Panc1 (cell line): ENCODE measurements around the gene ZNF592. TPM values are rescaled to one million over a fixed set of nuclear protein-coding genes. Genes with fewer than 3 reads are reported as not detected.

Source experiments
- ATAC-seq: fragments of 200-7000 bp; cut with Tn5 transposase; 2 replicates; pipeline ENCODE4 v1.9.1; 2020; ENCODE audit warnings: mild to moderate bottlenecking, moderate library complexity
- BruUV-seq: library from RNA; stranded (reverse); fragments of 400-500 nt; replicated peaks from 2 replicates; lab custom pipeline; 2021; lab: Mats Ljungman, UMichigan
- CTCF ChIA-PET: fragments of 300-600 bp; sonication (Branson Sonifier 250); formaldehyde crosslinking; loops from one replicate; lab custom pipeline; 2022; ENCODE audit warnings: antibody characterized with exemption; lab: Charles Lee
- POLR2A ChIA-PET: fragments of 300-600 bp; sonication (Branson Sonifier 250); formaldehyde crosslinking; loops from one replicate; lab custom pipeline; 2022; ENCODE audit warnings: antibody characterized with exemption; lab: Charles Lee
- DNase-seq: peaks from one replicate; pipeline ENCODE4 v3.0.0-alpha.2; 2010; ENCODE audit warnings: low read depth, low spot score
- H3K27ac ChIP-seq: 2 replicates; pipeline ENCODE4 v1.5.1; 2011; ENCODE audit warnings: mild to moderate bottlenecking, low read length, inconsistent platforms
- H3K27me3 ChIP-seq: fragments of 200-500 bp; sonication (Bioruptor generic); 2 replicates; pipeline ENCODE4 v1.6.0; 2014; ENCODE audit warnings: low read length, inconsistent platforms; ENCODE audit not compliant: control insufficient read depth, insufficient read depth
- H3K36me3 ChIP-seq: fragments of 200-500 bp; sonication (Bioruptor generic); 2 replicates; pipeline ENCODE4 v1.5.1; 2014; ENCODE audit warnings: inconsistent platforms, mild to moderate bottlenecking, low read length, moderate library complexity; ENCODE audit not compliant: control insufficient read depth, insufficient read depth
- H3K4me1 ChIP-seq: 2 replicates; pipeline ENCODE4 v1.5.1; 2011; ENCODE audit warnings: inconsistent platforms, mild to moderate bottlenecking, low read length, moderate library complexity; ENCODE audit not compliant: control insufficient read depth, insufficient read depth
- H3K4me3 ChIP-seq, 2 experiments: 2 replicates each; pipeline ENCODE4 v1.5.1; 2011 to 2012; ENCODE audit warnings: low read depth in 2 of 2, low read length in 2 of 2, mild to moderate bottlenecking in 2 of 2, inconsistent platforms in 1 of 2, moderate library complexity in 1 of 2
- H3K9me3 ChIP-seq: fragments of 200-500 bp; sonication (Bioruptor generic); 2 replicates; pipeline ENCODE4 v1.5.1; 2014; ENCODE audit warnings: low read depth, mild to moderate bottlenecking, inconsistent platforms, low read length, moderate library complexity; ENCODE audit not compliant: control insufficient read depth, insufficient read depth
- CTCF ChIP-seq: fragments of 450-650 bp; IDR thresholded peaks from 2 replicates; pipeline ENCODE4 v1.5.1; 2017; ENCODE audit warnings: mild to moderate bottlenecking
- POLR2AphosphoS5 ChIP-seq: IDR thresholded peaks from 2 replicates; pipeline ENCODE4 v1.6.1; 2012; ENCODE audit warnings: mild to moderate bottlenecking, low read depth, low read length, moderate library complexity
- SIN3A ChIP-seq: IDR thresholded peaks from 2 replicates; pipeline ENCODE4 v1.6.1; 2012; ENCODE audit warnings: low read depth, mild to moderate bottlenecking, low read length, moderate library complexity, borderline replicate concordance; ENCODE audit not compliant: insufficient read depth
- TCF7L2 ChIP-seq: IDR thresholded peaks from 2 replicates; pipeline ENCODE4 v1.6.1; 2011; ENCODE audit warnings: mild to moderate bottlenecking, low read depth, low read length, inconsistent platforms
- in situ Hi-C: cut with HindIII; loops from 2 replicates; pipeline ENCODE4 v1.10.0; 2016; ENCODE audit warnings: low sequenced_read_pairs, low pct_unique_long_range_greater_than_20kb
- intact Hi-C: fragments of 100-400 bp; cut with micrococcal nuclease; formaldehyde crosslinking; loops from one replicate; pipeline ENCODE4 v1.10.0; 2022; ENCODE audit not compliant: unreplicated experiment
- total RNA-seq: library from RNA; stranded (reverse); gene quantifications from one replicate; pipeline ENCODE4 v1.2.1, GENCODE V29; 2021; ENCODE audit not compliant: unreplicated experiment
- TF ChIP-seq, protein P1 (sequence below), 2 experiments: IDR thresholded peaks; 2 replicates each; pipeline ENCODE4 v1.6.1; 2011 to 2012; ENCODE audit warnings: low read depth in 2 of 2, control low read depth in 1 of 2, low read length in 1 of 2, mild to moderate bottlenecking in 1 of 2, moderate library complexity in 1 of 2; ENCODE audit not compliant: insufficient read depth in 1 of 2

ZNF592 gene
- total RNA-seq, 1 experiment from 2014 or later: 34.2 TPM

DNA sequence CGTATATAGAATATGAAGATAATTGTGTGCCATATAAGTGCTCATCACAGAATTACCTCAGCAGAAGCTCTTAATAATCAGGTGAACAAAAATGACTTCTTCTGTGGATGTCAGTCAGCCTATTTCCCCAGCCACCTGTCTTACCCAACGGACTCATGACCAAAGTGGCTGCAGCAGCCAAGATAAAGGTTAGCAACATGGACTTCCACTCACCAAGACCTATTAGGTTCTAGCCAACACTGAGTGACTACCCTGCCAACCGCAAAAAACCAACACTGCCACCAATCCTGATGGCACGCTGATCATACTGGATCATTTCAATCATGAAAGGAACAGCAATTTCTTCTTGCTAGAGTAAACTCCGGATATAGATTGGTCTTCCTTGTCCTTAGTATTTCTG, 44.6 kb upstream of the ZNF592 start:
- H3K27me3 ChIP-seq: no peaks in the 10 kb centered on the region
- ChIA-PET POLR2A (no interaction called here), CTCF (no interaction called here)
- in situ Hi-C loops (no loop called here), intact Hi-C loops (no loop called here)
- DNase-seq: no peak
- no peaks in the 10 kb centered on the region for H3K9me3 ChIP-seq
- no peak overlapping the region for H3K27ac ChIP-seq
- no peaks in the 10 kb centered on the region for H3K36me3 ChIP-seq
- TF ChIP-seq TCF7L2 (no peak), CTCF (no peak), SIN3A (no peak), POLR2AphosphoS5 (no peak)
- TF ChIP-seq, protein P1, sequence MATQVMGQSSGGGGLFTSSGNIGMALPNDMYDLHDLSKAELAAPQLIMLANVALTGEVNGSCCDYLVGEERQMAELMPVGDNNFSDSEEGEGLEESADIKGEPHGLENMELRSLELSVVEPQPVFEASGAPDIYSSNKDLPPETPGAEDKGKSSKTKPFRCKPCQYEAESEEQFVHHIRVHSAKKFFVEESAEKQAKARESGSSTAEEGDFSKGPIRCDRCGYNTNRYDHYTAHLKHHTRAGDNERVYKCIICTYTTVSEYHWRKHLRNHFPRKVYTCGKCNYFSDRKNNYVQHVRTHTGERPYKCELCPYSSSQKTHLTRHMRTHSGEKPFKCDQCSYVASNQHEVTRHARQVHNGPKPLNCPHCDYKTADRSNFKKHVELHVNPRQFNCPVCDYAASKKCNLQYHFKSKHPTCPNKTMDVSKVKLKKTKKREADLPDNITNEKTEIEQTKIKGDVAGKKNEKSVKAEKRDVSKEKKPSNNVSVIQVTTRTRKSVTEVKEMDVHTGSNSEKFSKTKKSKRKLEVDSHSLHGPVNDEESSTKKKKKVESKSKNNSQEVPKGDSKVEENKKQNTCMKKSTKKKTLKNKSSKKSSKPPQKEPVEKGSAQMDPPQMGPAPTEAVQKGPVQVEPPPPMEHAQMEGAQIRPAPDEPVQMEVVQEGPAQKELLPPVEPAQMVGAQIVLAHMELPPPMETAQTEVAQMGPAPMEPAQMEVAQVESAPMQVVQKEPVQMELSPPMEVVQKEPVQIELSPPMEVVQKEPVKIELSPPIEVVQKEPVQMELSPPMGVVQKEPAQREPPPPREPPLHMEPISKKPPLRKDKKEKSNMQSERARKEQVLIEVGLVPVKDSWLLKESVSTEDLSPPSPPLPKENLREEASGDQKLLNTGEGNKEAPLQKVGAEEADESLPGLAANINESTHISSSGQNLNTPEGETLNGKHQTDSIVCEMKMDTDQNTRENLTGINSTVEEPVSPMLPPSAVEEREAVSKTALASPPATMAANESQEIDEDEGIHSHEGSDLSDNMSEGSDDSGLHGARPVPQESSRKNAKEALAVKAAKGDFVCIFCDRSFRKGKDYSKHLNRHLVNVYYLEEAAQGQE (IDR thresholded peaks at IDR 0.05; ENCODE audit: insufficient read depth in 1 of 2, low read depth in 2 of 2, low read length in 1 of 2): no peak
- no peaks in the 10 kb centered on the region for H3K4me1 ChIP-seq
- no peak overlapping the region for H3K4me3 ChIP-seq
- no TSS peak for BruUV-seq
- no peak for ATAC-seq

DNA sequence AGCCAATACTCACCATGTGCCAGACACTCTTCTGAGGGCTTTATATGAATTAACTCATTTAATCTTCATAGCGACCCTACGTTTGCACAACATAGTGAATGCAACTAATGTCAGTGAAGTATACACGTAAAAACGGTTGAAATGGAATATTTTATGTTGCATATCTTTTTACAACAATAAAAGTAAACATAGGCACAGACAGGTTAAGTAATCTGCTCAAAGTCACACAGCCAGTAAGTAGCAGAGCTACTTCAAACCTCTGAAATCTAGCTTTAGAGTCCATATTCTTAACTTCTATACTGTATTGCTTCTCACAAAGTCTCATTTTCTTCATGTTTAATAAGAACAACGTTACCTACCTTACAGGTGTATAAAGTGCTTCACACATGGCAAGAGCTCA, 34.0 kb upstream of the ZNF592 start:
- no peak for DNase-seq
- CTCF ChIA-PET: no interaction called here
- intact Hi-C loops (no loop called here), in situ Hi-C loops (no loop called here)
- Histone ChIP-seq H3K9me3 (no peaks in the 10 kb centered on the region), H3K36me3 (peaks cover 4% of the 10 kb centered on the region), H3K27me3 (no peaks in the 10 kb centered on the region), H3K27ac (peak overlapping the region; percentile 93), H3K4me1 (peaks cover 6% of the 10 kb centered on the region), H3K4me3 (peak overlapping the region; percentile 82 to 92)
- POLR2A ChIA-PET: no interaction called here
- TF ChIP-seq, protein P1 (IDR thresholded peaks at IDR 0.05; ENCODE audit: insufficient read depth in 1 of 2, low read depth in 2 of 2, low read length in 1 of 2): no peak
- no peak for TF ChIP-seq TCF7L2
- TF ChIP-seq CTCF: no peak
- no peak for TF ChIP-seq SIN3A
- no peak for TF ChIP-seq POLR2AphosphoS5
- BruUV-seq: no TSS peak
- no peak for ATAC-seq
